ENCODE data around the gene TNIP1. TPM values are rescaled to one million over a fixed set of nuclear protein-coding genes. Genes with fewer than 3 reads are reported as not detected.

Gene TNIP1
- total and polyA plus RNA-seq, 3 donors from 2014 or later = 43.5 to 58.3 (median 48.4) TPM

- Histone ChIP-seq H3K27me3 (no peaks in the 10 kb centered on the region), H3K27ac (peak overlapping the region; percentile 8 to 47), H3K4me1 (peaks cover 20% of the 10 kb centered on the region), H3K9me3 (no peaks in the 10 kb centered on the region), H3K36me3 (ENCODE audit: low read depth, missing control alignments) (no peaks in the 10 kb centered on the region), H3K4me3 (no peak overlapping the region)
- TF ChIP-seq POLR2A (IDR thresholded peaks at IDR 0.05) = no peak
- no peak for TF ChIP-seq CTCF (IDR thresholded peaks at IDR 0.05)
- 36 to 47% methylated on average over 9 of the region's 9 CpGs for WGBS, 2 donors
- DNase-seq = peak; percentile 60
- intact Hi-C loops (cut with DNase I; ENCODE audit: low total_unique reads) = no loop called here
Observed at GRCh38 chr5:151085517-151086041, 4.7 kb upstream of the TNIP1 start.

GRCh38 chr5:151084363-151084762 lies 3.5 kb upstream of the TNIP1 start:
- no peak for DNase-seq
- intact Hi-C loops (cut with DNase I; ENCODE audit: low total_unique reads) = no loop called here

GRCh38 chr5:151083081-151083676 lies 2.3 kb upstream of the TNIP1 start:
- no peak for DNase-seq
- Histone ChIP-seq H3K36me3 (ENCODE audit: low read depth, missing control alignments) (no peaks in the 10 kb centered on the region), H3K4me1 (peaks cover 24% of the 10 kb centered on the region), H3K4me3 (no peak overlapping the region), H3K27me3 (no peaks in the 10 kb centered on the region), H3K9me3 (no peaks in the 10 kb centered on the region), H3K27ac (no peak overlapping the region)
- intact Hi-C loops (cut with DNase I; ENCODE audit: low total_unique reads) = no loop called here
- TF ChIP-seq CTCF (IDR thresholded peaks at IDR 0.05) = no peak
- TF ChIP-seq POLR2A (IDR thresholded peaks at IDR 0.05) = no peak
- 84 to 86% methylated on average over 3 of the region's 3 CpGs for WGBS, 2 donors

More at GRCh38 chr5:151084363-151084762, 3.5 kb upstream of the TNIP1 start:
- Histone ChIP-seq H3K27ac (no peak overlapping the region), H3K27me3 (no peaks in the 10 kb centered on the region), H3K9me3 (no peaks in the 10 kb centered on the region), H3K4me3 (no peak overlapping the region), H3K36me3 (ENCODE audit: low read depth, missing control alignments) (no peaks in the 10 kb centered on the region), H3K4me1 (peaks cover 24% of the 10 kb centered on the region)
- 93 to 97% methylated on average over 7 of the region's 7 CpGs for WGBS, 2 donors
- TF ChIP-seq CTCF (IDR thresholded peaks at IDR 0.05) = no peak
- no peak for TF ChIP-seq POLR2A (IDR thresholded peaks at IDR 0.05)

GRCh38 chr5:151082282-151082902 lies 1.6 kb upstream of the TNIP1 start:
- Histone ChIP-seq H3K27ac (no peak overlapping the region), H3K4me3 (no peak overlapping the region), H3K27me3 (no peaks in the 10 kb centered on the region), H3K9me3 (no peaks in the 10 kb centered on the region), H3K4me1 (peaks cover 24% of the 10 kb centered on the region), H3K36me3 (ENCODE audit: low read depth, missing control alignments) (no peaks in the 10 kb centered on the region)
- intact Hi-C loops (cut with DNase I; ENCODE audit: low total_unique reads) = no loop called here
- TF ChIP-seq POLR2A (IDR thresholded peaks at IDR 0.05) (no peak), CTCF (IDR thresholded peaks at IDR 0.05) (no peak)
- 52 to 67% methylated on average over 6 of the region's 6 CpGs for WGBS, 2 donors
- no peak for DNase-seq

Data from testis (tissue), 3 donors.